NCI-H2029 (cell line): Measurements from ENCODE around the gene CACNA2D3.

ENCODE experiments used
- DNase-seq: peaks from one replicate; lab custom pipeline; 2025; lab: John Stamatoyannopoulos, UW

The CACNA2D3 gene

DNA sequence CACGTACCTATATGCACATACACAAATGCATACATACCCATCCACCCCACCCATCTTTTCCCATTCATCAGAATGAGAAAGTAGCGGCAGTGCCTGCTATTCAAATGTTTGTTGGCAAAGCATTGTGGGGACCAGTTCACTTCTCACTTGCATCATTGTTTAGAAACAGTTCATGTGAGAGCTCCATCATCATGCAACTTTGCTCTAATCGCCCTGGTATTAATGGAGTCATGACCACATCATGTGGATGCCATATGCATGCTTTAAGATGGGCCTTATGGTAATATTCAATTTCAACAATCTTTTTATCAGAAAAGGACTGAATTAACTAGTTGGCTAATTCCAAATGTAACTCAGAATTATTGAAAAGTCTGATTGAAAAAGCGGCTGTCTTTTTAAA, 725.0 kb downstream of the CACNA2D3 start:
- no peak for DNase-seq

DNA sequence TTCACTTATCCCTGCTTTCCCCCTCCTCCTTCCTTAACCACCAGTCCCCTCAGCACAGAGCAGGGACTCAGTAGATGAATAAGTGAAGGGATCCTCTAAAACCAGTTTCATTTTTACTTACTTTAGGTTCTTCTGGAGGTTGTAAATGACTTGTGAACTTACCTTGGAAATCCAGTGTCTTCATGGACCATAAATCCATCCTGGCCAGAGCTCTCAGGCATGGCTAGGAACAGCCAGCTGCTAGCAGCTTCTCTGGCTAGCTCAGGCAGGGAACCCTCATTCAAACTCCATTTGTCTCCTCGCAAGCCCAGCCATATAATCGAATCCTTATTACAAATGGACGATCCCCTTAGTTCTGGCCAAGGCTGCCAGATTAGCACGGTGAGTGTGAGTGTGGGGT, 727.0 kb downstream of the CACNA2D3 start:
- no peak for DNase-seq

DNA sequence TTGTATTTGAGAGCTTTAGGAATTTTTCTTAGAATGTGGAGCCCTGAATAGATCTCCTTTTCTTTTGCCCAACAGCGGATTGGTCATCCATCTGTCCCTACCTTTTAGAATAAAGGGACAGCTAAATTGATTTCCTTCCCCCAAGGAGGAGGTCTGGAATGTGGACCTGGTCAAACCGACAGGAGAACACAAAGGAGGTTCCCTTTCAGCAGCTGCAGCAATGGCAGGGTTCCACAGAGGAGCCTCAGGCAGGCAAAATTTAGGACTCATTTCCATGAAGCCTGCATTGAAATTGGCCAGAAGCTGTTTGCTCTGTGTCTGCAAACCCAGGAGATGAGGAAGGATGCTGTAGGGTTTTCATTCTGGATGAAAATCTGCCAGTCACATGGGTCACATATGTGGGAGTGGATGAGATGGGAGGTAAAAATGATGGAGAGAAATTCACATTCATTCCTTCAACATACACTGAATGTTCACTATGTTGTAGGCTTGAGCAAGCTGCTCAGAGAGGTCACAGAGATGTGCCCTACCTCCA, 728.2 kb downstream of the CACNA2D3 start:
- no peak for DNase-seq

- DNase-seq: peak; percentile 26
Observed at GRCh38 chr3:54853573-54854404, 731.4 kb downstream of the CACNA2D3 start.

GRCh38 chr3:54856271-54856670, 733.9 kb downstream of the CACNA2D3 start:
- no peak for DNase-seq

- DNase-seq: no peak
Observed at GRCh38 chr3:54857343-54857742, 735.0 kb downstream of the CACNA2D3 start.

DNA sequence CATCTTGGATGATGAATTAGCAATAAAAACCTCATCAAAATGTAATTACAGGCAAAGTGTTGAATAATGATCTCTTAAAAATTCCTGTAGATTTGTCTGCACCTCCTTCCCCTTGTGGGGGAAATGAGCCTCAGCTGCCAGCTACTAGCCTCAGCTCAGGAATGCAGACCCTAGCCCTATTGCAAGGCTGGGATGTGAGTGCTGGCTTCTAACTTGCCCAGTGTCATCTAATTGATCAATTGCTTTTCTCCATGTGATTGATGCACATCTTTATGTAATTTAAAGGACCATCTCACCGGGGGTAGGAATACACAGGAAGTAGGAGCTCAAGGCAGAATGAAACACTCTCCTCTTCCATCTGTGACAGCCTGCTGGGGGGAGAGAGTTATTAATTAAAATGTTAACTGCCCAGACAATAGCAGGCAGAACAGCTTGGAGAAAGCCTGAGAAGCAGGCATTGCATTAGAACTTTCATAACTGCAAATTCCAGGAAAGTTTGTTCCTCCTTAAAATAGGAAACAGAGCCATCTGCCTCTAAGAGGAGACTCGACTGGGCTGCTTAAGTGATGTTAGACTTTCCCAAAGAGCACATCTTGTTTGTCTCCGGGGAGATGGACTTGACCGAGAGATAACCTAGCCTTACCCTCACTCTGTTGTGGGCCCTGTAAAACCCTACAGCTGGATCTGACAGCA, 735.9 kb downstream of the CACNA2D3 start:
- DNase-seq: no peak

DNA sequence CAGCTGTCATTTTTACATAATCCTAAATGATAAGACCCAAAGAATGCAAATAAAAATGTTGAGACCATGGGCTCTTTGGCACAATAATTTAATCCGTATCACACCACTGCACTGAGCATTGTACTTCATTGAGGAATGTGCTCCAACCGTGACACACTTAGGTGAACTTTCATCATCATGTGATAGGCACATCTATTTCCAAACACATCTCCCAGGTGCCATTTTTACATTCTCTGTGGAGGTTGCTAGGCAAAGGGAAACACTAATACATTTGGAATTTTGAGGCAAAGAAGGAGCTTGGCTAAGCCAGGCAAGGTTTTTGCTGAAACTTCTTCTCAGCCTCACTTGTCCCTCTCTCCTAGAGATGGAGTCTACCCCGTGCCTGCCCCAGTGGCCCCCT, 736.8 kb downstream of the CACNA2D3 start:
- DNase-seq: no peak

DNA sequence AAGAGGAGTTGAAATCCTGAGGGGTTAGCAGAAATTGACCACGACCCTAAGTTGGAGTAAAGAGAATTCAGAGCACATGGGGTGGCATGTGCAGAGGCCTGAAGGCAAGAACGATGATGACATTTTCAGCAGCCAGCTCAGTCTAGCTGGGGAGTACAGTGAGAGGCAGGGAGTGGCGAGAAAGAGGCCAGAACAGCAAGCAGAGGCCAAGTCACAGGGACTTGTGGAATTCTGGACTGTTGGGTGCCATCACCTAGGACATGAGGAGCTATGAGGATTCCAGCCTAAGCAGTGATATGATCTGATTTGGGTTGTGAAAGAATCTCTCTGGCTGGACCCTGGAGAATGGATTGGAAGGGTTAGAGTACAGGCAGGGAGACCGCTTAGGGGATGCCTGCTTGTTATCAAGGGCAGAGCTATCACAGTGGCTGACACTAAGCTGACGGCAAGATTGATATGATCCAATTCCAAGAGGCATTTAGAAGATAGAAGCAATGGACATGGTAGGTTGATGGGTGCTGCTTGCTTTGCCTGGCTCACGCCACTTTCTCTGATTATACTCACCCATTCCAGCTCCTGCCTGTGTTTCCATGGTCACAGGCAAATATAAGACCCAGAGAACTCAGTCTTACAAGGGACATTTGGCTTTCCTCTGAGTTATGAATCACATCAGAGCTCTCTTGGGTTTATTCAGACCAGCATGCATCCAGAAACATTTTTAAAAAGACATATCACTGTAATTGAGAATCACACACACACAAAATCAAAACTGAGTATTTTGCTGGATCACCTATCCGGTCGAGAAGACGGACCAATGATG, 739.1 kb downstream of the CACNA2D3 start:
- no peak for DNase-seq

DNA sequence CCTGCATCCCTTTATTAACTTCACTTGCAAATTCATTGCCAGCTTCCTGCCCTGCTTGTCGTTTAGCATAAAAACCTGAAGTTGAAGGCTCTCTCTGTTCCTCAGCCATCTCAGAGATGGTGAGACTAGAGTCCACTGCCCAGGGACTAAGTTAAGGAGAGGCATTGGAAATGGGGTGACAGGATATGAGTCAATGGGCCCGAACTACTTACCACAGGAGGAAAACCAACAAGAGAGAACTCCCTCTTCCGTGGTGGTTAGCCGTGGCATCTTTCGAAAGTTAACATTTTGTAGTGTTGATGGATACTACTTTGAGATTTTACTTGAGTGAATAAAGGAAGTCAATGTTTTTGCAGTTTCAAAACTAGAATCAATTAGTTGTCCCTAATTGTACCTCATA, 740.2 kb downstream of the CACNA2D3 start:
- no peak for DNase-seq

DNA sequence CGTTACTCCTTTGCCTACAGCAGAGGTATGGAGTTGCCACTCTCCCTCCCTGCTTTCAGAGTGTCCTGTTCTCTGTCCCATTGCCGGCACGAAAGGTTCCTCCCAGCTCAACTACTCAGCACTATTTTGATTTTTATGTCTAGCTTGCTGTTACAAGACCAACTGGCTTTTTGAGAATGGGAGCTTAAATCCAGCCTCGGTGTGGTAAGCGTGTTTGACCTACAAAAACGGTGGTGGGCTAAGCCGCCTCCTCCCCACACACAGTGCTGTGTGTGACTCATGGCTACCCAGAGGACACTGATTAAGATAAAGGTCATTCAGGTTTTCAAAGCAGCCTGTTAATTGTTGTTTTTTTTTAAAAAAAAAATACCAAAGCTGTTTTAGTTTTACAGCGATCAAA, 741.0 kb downstream of the CACNA2D3 start:
- DNase-seq: no peak

- DNase-seq: no peak
Observed at GRCh38 chr3:54863786-54864185, 741.4 kb downstream of the CACNA2D3 start.

GRCh38 chr3:54865316-54865715, 743.0 kb downstream of the CACNA2D3 start:
- no peak for DNase-seq

DNA sequence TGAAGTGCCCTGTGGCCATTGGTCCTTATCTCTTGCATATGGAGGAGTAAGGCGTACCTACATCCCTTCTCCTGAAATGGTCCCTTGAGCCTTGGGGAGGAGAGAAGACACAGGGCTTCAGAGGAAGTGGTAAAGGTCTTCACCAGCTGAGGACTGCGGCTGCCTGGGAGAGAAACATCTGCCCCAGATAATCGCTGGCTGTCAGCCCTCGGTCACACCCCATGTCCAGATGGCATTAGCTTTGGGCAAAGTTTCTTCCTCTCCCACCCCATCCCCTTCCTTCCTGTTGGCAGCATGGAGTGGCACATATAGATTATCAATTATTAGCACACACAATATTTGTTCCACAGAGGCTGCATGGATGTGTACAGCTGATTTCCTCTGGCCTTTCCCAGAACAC, 743.9 kb downstream of the CACNA2D3 start:
- no peak for DNase-seq

DNA sequence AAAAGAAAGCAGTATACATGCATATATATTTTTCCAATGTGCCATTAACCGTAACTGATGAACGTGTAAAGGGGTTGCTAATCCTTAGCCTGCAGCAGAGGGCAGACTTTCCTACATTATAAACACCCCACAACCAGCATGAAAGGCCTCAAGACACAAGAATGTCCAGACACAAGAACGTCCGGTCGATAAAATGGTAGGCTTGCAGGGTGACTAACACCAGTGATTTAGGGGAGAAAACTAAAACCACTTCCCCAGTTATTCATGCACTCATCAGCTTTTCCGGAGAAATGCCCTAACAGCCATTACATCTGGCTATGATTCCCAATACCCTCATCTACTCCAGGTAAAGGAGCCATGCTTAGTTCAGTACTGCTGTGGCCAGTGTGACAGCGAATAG, 748.1 kb downstream of the CACNA2D3 start:
- DNase-seq: no peak

DNA sequence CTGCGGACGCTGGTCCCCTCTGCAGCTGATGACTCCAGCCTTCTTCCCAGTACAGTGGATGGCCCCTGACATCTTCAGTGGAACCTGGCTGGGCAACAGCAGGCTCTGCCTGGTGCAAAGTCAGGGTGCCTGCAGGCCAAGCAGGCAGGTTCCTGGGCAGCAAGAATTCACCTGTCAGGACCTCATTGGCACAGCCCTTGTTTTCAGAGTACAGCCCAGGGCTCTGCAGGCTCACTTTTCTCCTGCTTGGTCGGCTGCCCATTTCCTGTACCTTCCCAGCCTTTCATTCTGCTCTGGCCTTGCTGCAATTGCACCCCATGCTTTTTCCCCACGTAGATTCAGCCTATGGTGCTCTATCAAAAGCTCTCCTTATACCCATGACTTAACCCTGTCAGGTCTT, 749.5 kb downstream of the CACNA2D3 start:
- DNase-seq: no peak

DNA sequence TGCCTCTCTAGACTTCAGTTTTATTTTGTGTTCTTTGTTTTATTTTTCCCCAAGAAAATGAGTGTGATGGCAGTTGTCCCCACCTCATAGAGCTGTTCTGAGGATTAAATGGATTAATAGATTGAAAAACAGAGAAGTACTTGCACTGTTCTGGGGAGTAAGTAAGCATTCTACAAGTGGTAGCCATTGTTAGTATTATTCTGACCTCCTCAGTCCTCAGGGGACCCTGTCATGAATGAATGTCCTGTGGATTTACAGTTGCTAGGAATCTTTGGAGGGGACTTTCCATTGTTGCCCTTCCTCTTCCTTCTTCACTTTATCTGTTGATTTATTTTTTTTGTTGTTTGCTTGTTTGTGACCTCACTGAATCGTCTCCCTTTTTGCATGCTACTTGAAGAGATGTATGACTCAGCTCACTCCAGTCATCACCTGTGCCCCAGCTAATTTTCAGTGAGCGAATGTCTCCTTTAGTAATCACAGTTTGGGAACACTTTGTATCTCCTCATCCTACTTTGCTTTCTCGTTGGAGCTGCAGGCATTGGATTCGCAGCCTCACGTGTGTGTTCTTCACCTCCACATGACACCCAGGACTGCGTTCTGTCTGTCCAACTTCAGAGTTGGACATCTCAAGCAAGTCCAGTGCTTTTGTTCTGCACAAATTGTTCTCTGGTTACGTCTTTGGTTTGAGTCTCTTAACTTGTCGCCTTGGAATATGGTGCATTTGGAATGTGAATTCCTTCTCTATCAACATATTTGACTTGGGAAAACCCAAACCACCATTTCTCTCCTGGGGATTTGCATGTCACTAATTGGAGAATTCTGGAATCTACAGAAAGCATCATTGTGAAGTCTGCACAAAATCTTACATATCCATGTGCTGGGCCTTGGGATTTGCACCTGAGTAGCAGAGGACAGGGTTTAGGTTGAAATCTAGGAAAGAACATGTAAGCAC, 751.0 kb downstream of the CACNA2D3 start:
- DNase-seq: no peak

- DNase-seq: no peak
Observed at GRCh38 chr3:54874816-54875556, 752.6 kb downstream of the CACNA2D3 start.

DNA sequence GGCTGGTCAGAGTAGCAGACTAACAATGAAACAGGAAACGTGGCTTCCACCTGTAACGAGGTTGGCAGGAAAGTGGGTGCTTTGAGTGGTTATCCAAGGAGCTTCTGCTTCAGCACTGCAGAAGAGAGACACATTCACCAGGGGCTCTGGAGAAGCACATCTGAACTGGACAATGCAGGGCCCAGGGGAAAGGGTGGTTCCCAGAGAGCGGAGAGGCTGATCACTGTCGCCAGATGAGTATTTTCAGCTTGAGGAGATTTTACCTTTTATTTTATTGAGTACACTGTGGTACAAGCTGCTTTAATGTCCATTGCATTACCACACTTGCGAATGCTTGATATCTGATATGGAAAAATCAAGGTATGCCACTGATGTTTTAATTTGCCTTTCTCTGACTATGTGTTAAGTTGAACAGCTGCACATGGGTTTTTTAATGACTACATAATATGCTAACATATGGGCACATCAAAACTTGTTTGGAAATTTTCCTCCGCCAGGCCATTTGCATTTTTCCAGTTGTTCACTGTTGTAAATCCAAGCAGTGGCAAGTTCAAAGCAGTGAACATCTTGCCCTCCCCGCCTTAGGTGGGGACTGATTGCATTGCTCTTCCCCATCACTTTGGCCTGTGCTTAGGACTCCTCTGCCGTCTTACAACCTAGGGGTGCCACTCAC, 753.4 kb downstream of the CACNA2D3 start:
- DNase-seq: peak; percentile 50

DNA sequence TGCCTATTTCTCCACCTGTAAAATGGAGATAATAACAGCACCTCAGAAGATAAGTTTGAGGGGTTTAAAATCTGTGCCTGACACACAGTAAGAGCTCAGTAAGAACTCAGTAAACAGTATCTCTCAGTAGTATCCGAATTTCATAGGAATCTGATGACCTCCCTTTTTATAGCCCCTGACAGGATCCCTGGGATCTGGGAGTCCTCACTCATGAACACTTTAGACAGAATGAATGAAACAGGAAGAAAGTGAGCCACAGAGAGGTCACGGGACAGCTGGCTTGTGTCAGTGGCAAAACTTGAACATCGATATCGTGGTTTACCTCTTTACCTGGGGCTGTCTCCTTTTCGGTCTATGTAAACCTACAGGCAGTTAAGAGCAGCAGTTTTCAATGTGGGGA, 754.3 kb downstream of the CACNA2D3 start:
- no peak for DNase-seq
